ENCODE measurements around the gene MTURN.

DNA sequence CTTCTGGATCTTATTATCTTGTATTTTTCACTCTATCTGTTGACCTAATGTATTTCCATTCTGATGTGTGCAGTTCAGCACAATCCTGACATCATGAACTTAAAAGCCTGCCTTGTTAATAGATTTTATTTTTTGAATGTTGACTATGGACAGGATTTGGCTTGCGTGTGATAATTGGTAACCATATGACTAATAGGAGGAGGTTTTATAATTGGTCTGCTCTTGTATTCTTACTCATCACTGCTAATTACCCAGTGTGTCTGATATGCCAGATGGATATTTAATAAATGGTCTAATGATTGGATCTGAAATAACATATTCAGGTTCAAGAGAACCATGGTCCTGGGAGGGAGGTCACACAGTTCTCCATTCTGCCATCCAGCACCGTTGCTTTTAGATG, 45.9 kb downstream of the MTURN start:
- TF ChIP-seq, protein P1, sequence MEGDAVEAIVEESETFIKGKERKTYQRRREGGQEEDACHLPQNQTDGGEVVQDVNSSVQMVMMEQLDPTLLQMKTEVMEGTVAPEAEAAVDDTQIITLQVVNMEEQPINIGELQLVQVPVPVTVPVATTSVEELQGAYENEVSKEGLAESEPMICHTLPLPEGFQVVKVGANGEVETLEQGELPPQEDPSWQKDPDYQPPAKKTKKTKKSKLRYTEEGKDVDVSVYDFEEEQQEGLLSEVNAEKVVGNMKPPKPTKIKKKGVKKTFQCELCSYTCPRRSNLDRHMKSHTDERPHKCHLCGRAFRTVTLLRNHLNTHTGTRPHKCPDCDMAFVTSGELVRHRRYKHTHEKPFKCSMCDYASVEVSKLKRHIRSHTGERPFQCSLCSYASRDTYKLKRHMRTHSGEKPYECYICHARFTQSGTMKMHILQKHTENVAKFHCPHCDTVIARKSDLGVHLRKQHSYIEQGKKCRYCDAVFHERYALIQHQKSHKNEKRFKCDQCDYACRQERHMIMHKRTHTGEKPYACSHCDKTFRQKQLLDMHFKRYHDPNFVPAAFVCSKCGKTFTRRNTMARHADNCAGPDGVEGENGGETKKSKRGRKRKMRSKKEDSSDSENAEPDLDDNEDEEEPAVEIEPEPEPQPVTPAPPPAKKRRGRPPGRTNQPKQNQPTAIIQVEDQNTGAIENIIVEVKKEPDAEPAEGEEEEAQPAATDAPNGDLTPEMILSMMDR (IDR thresholded peaks at IDR 0.05; ENCODE audit: low read length): no peak
- TF ChIP-seq EZH2phosphoT487 (IDR thresholded peaks at IDR 0.05; ENCODE audit: low read length) (no peak), EZH2 (optimal IDR thresholded peaks at IDR 0.05; ENCODE audit: low read depth, low read length) (no peak)

All from MM.1S (cell line).